GM08714 (cell line): ENCODE results near the gene EPSTI1.

Experiments used
- H3K4me3 ChIP-seq: fragments of 200-500 bp; sonication (Bioruptor generic); 2 replicates; pipeline ENCODE4 v1.5.1; 2014; ENCODE audit warnings: mild to moderate bottlenecking, low read length, inconsistent platforms
- ZNF274 ChIP-seq: IDR thresholded peaks from 2 replicates; pipeline ENCODE4 v1.6.1; 2012; ENCODE audit warnings: mild to moderate bottlenecking, low read depth, low read length

The EPSTI1 gene

DNA sequence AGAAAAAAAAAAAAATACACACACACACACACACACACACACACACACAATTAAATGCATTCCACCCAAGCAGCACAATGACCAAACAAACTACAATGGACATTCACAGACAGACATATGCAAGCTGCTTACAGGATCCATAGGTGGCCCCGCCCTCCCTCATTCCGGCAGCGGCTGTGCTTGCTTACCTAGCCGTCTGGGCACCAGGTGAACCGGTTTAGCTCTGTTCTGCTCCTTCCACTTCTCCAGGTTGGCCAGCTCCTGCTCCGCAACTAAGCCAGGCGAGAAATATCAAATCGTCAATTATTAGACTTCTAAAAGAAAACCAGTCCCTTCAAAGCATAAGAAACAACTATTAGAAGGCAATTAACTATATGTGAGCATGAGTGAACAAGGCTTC, 23.1 kb downstream of the EPSTI1 start:
- no peak for TF ChIP-seq ZNF274
- H3K4me3 ChIP-seq: no peak overlapping the region

DNA sequence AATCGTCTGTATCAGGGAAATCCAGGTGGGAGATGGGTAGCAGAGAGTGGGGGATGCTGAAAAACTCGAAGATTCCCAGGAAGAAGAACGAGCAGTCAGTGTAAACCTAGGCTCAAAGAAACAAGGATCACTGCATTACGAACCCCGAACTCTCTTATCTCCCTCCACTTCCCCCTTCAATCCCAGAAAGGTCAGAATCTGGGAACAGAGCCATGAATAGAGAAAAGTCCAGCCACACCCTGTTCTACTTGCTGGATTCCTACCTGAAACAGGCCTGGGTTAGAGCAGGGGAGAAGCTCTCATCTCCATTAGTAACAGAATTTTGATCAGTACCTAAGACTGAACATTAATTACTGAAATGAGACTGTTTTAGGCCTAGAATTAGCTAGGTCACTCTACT, 24.4 kb downstream of the EPSTI1 start:
- H3K4me3 ChIP-seq: no peak overlapping the region
- TF ChIP-seq ZNF274: no peak

DNA sequence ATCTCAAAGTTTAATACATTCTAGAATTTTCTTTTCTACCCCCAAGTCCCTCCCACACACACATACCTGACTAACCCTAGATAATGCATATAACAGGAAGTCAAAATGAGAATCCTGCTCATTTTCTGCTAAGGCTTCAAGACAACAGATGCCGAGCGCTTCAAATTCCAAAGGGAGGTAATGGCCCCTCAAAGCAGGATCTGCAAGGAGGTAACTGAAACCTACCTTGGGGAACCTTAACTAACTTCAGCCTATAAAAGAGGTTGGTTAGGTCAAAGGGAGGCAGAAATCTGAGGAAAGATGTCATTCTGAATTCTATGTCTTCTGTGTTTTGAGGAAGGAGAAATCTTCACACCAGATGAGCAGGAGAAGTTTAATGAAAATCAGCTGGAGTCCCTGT, 26.8 kb downstream of the EPSTI1 start:
- no peak for TF ChIP-seq ZNF274
- no peak overlapping the region for H3K4me3 ChIP-seq

DNA sequence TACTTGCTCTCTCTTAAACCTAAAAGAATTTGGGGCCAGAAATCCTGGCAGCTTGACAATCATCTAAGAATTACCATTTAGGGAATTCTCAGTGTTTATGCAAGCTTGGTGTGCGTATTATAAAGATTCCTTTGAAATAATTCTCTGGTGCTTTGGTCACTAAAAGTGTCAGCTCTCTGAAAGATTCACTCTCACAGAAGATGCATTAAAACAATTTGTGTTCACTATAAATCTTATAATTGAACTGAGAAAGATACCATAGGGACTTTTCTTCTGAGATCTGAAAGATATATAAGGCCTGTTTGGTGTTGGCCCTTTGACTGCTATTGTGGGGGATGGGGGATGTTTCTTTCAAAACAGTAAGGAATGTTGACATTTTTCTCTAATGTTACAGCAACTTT, 27.3 kb downstream of the EPSTI1 start:
- TF ChIP-seq ZNF274: no peak
- no peak overlapping the region for H3K4me3 ChIP-seq

DNA sequence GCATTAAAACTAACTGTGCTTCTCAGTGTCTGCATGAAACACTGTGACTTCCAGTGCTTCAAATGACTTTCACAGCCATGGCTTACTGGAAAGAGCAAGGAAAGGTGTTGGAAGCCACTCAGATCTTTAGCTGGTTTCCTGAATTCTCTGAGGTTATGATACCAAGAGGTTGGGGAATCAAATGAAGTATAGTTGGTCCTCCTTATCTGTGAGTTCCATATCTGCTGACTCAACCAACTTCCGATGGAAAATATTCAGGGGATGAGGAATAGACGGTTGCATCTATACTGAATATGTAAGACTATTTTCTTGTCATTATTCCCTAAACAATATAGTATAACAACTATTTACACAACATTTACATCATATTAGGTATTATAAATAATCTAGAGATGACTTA, 32.4 kb downstream of the EPSTI1 start:
- no peak overlapping the region for H3K4me3 ChIP-seq
- TF ChIP-seq ZNF274: no peak

DNA sequence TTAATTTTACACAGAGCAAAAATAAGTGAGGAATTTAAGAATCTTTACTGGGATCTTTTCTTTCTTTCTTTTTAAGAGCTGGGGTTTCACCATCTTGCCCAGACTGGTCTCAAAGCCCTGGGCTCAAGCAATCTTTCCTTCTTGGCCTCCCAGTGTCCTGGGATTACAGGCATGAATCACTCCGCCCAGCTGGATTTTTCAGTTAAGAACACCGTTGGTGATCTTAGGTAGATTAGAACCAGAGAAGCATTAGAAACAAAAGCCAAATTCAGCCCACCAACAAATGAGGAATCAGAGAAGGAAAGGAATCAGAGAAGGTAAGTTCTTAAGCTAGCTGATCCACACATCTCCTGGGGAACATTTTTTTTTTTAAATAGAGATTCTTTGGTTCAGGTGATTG, 34.2 kb downstream of the EPSTI1 start:
- no peak overlapping the region for H3K4me3 ChIP-seq
- TF ChIP-seq ZNF274: no peak

DNA sequence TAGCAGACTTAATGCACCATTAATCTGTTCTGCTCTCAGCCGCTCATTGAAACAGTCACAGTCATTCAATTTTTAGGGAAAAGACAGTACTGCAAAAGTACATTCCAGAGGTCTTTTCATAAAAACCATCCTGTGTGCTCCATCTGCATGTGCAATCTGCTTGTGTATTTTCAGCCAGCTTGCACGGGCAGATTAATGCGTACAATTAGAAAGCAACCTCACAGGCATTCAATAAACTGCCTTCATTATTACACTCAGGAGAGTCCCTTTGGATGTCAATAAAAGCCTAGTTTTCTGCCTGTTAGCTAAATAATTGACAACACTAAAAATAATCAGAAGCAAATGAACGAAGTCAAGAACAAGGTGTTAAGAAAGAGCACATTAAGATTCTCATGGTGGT, 41.9 kb downstream of the EPSTI1 start:
- no peak overlapping the region for H3K4me3 ChIP-seq
- TF ChIP-seq ZNF274: no peak

DNA sequence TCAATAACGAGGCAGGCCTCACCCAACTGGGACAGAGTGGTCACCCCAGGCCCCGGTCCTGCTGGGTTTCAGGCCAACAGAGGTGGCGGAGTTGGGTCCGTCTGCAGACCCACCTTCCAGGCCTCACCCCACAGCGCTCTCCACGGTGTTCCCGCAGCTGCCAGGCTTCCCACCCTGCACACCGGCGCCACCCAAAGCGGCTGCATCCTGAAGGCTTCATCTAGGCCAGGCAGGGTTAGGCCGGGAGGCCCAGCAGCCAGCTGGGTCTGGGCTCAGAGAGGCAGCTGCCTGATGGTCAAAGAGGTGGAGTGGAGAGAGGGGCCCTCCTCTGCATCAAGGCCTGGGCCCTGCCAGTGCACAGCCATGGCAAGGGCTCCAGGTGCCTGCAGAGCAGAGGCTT, 44.1 kb downstream of the EPSTI1 start:
- H3K4me3 ChIP-seq: no peak overlapping the region
- TF ChIP-seq ZNF274: no peak

DNA sequence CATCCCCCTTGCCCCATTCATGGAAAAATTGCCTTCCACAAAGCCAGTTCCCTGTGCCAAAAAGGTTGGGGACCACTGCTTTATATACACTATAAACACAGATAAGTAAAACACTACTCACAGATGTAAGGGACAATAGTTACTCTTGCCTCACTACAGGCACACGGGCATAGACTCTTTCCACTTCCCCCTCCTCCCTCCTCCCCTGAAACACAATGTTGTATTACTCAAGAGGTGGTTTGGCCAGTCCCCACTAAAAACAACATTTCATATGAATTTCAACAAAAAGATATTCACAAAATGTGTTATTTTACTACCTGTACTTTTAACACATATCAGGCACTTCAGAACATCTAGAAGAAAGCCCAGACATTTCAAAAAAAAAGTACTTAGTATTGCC, 45.1 kb downstream of the EPSTI1 start:
- no peak overlapping the region for H3K4me3 ChIP-seq
- TF ChIP-seq ZNF274: no peak

DNA sequence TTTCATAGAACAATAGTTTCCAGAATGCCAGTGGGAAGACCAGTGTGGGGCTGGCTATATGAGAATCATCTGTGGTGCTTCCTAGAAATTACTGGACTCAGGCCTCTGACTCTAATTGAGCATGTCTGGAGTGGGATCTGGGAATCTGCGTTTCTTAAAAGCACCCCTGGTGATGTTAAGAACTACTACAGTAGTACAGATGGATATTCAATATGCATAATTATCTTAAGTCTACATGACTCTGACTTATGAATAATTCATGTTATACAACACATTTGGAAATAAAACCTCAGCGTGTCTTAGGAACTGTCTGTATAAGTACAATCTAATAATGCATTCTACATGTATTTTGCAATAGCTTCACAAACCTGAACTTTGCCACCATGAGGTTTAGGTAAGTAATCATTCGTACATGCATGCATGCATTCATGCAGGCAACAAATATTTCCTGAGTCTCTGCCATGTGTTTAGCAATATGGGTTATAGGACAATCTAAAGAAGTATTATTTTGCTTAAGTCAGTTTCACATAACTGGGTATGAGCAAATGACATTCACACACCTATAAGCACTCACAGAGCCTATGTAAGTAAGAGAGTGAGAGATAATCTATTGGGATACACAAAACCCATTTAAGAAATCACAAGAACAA, 62.0 kb downstream of the EPSTI1 start:
- TF ChIP-seq ZNF274: no peak
- H3K4me3 ChIP-seq: no peak overlapping the region

DNA sequence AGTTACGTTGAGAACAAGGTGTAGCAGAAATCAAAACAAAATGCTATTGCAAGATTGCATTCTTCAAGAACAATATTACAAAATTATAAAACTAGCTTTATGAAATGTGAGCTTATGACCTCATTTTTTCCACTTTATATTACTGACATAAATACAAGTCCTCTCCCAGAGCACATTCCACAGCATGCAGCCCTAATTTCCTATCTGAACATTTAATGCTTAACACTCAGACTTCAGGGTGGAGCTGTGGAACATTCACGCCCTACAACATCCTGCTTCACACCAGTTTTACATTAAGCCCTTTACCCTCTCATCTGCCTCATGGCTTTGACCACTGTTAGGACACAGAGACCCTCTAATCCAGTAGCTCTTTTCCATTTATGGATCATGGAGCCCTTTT, 65.5 kb downstream of the EPSTI1 start:
- no peak for TF ChIP-seq ZNF274
- H3K4me3 ChIP-seq: no peak overlapping the region

DNA sequence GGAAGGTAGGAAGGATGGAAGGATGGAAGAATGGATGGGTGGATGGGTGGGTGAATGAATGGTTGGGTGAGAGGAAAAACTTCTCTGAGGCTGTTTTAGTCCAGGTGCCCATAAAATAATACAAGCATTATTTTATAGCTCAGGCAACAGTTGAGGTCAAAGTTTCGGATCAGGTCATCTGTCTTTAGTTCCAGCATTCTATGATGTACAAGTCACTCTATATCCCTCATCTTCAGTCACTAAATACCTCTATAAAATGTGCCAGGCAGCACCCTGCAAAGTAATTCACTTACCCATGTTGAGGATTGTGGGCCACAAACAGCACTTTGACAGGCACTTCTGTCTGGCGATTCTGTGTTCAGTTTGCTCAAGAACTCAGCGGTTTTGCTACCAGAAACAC, 66.0 kb downstream of the EPSTI1 start:
- no peak for TF ChIP-seq ZNF274
- H3K4me3 ChIP-seq: no peak overlapping the region

DNA sequence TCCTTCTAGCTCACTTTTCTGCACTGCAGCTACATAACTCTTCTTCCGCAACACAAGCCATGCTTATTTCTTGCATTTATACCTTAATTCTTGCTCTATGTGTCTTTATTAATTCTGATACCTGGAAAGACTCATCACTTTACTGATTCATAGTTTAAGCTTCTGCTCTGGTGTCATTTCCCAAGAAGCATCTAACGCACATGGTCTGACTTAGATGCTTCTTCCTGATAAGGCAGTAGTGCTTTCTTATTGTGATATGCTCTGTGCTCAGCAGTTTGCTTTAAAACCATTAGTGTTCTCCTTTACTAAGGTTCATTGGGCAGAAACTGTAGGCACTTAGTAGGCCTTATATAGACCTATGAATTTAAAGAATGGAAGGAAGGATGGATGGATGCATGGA, 66.4 kb downstream of the EPSTI1 start:
- no peak overlapping the region for H3K4me3 ChIP-seq

DNA sequence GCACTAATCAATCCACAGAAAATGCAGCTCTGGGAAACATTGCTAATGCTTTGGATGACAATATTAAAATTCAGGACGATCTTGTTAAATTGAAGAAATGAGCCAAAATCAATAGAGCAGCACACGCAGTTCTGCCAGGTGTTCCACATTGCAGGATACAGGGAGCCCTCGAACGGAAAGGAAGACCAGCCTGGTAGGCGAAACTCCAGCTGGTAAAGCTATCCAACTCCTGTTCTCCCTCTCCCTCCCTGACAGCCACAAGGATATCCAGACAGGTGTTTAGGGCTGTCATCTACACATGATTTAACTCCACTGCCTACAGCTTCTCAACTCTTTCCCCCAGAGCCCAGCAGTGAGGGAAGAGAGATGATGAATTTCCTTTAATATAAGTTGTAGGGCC, 67.7 kb downstream of the EPSTI1 start:
- no peak overlapping the region for H3K4me3 ChIP-seq
- no peak for TF ChIP-seq ZNF274

More for the DNA sequence above, 66.4 kb downstream of the EPSTI1 start:
- TF ChIP-seq ZNF274: no peak

DNA sequence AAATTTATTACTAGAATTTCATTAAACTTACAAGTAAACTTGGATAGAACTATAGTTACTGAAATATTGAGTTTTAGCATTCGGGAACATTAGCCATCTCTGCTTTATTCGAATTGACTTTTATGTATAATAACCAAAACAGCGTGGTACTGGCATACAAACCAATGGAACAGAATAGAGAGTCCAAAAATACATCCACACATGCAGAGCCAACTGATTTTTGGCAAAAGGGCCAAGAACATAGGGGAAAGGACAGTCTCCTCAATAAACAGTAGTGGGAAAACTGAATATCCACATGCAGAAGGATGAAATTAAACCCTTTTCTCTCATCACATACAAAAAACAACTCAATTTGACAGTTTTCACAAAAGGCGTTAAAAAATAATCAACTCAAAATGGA, 84.3 kb downstream of the EPSTI1 start:
- no peak for TF ChIP-seq ZNF274
- no peak overlapping the region for H3K4me3 ChIP-seq

DNA sequence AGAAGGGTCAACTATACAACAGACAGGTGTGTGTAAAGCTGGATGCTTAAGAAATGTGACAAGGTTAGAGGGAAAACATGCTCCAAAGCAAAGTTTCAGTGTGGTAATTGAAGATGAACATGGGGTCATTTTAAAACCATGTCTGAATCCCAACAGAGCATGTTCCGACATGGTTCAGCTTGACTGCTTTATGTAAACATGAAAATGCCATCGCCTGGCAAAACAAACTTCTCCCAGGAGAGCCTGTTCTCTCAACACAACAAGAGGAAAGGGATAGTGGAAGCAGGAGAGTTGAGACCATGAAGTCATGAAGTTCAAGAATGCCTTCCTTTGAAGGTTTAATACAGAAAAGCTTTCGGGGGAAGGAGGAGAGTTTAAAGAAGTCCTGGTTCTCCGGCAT, 85.8 kb downstream of the EPSTI1 start:
- H3K4me3 ChIP-seq: no peak overlapping the region
- no peak for TF ChIP-seq ZNF274

DNA sequence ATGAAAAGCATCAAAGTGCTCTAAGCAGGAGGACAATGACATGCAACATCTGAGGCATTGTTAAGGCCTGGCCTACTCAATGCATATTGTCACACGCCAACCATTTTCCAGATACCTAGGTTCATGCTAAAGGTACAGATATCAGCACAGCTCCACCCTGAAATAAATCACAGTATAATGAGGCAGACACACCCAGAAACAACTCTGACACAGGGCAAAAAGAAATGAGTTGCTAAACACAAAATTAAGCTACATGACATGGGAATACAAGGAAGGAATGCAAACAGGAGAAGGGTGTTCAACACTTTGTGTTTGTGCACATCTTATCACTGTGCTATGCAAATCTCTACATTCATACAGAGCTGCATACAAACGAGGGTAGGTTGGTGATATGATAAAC, 86.5 kb downstream of the EPSTI1 start:
- H3K4me3 ChIP-seq: no peak overlapping the region
- no peak for TF ChIP-seq ZNF274

DNA sequence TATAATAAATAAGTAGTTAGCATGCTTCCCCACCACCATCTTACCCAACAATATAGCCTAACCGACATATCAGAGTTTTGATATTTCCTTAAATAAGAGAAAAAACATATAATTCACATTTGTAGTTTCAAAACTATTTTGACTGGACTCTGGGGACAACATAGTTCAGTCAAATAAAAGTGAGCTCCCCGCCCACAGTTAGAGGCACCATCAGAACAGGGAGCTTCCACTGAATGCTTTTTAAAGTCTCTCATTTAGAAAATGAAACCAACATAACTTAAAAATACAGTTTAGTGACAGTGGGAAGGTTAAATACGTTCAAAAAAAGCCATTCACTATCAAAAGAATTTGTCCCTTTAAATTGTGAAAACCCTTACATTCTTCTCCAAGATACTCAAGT, 92.8 kb downstream of the EPSTI1 start:
- no peak for TF ChIP-seq ZNF274
- no peak overlapping the region for H3K4me3 ChIP-seq
